ENCODE measurements around the gene DHX8.

- TF ChIP-seq ATF3 (IDR thresholded peaks at IDR 0.05), result no peak
- no peak for TF ChIP-seq CBX3 (IDR thresholded peaks at IDR 0.05; ENCODE audit: low read depth)
- no peak for TF ChIP-seq ZFX (IDR thresholded peaks at IDR 0.05)
- TF ChIP-seq CTCF (IDR thresholded peaks at IDR 0.05 in 2 of 3, conservative IDR thresholded peaks at IDR 0.05 in 1 of 3; ENCODE audit: borderline replicate concordance in 1 of 3, insufficient read depth in 1 of 3, low read depth in 2 of 3, low read length in 2 of 3), result no peak
- no peak for TF ChIP-seq SP1 (IDR thresholded peaks at IDR 0.05; ENCODE audit: low read depth)
- no peak for TF ChIP-seq POLR2AphosphoS5 (IDR thresholded peaks at IDR 0.05; ENCODE audit: low read depth, low read length)
Observed at GRCh38 chr17:43574896-43575525, 91.2 kb downstream of the DHX8 start.

All from HCT116 (cell line).